Effector memory CD8-positive, alpha-beta T cell (primary cell): Measurements from ENCODE around the gene ATP8B3.

Experiments
- ATAC-seq: fragments of 150-1000 bp; cut with Tn5 transposase; replicated peaks from 2 replicates; pipeline ENCODE4 v1.10.0; 2021; ENCODE audit warnings: mild to moderate bottlenecking, moderate library complexity
- DNase-seq, 3 experiments: peaks; one replicate each; pipeline ENCODE4 v3.0.0; 2021
- H3K27ac Mint-ChIP-seq, 2 donors: one replicate each; pipeline ENCODE4 v1.8.0; 2022; ENCODE audit warnings: mild to moderate bottlenecking in 2 of 2, mixed read lengths in 2 of 2, moderate library complexity in 2 of 2
- H3K27me3 Mint-ChIP-seq, 2 donors: one replicate each; pipeline ENCODE4 v1.8.0; 2022; ENCODE audit warnings: mixed read lengths in 2 of 2
- H3K36me3 Mint-ChIP-seq: one replicate; pipeline ENCODE4 v1.8.0; 2022; ENCODE audit warnings: mild to moderate bottlenecking, moderate library complexity, mixed read lengths; ENCODE audit not compliant: insufficient read depth
- H3K4me1 Mint-ChIP-seq, 2 donors: one replicate each; pipeline ENCODE4 v1.8.0; 2022; ENCODE audit warnings: low read depth in 2 of 2, mixed read lengths in 2 of 2
- H3K4me3 Mint-ChIP-seq, 2 donors: one replicate each; pipeline ENCODE4 v1.8.0; 2022; ENCODE audit warnings: mild to moderate bottlenecking in 2 of 2, mixed read lengths in 2 of 2, moderate library complexity in 2 of 2
- H3K9me3 Mint-ChIP-seq, 2 donors: one replicate each; pipeline ENCODE4 v1.8.0; 2022; ENCODE audit warnings: mixed read lengths in 2 of 2

The ATP8B3 gene

DNA sequence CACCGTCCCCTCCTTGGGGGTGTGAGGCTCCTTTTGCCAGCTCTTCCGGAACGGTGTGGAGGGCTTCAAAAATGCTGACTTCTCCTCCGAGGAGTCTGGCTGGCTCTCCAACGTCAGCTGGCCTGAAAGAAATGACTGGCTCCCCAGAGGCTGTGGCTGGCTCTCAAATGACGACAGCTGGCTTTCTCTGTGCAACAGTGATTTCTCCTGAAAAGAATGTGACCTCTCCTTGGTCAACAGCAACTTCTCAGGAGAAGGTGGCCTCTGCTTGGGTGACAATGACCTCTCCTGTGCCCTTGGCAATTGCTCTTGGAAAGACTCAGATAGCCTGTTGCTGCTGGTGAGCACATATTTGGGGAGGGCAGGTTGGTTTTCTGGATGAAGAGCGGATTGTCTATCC is 29.6 kb downstream of the ATP8B3 start:
- ATAC-seq (no peak), DNase-seq (no peak)
- H3K27ac Mint-ChIP-seq: no peak overlapping the region

GRCh38 chr19:1780272-1780958 is 31.7 kb downstream of the ATP8B3 start:
- no peaks in the 10 kb centered on the region for H3K36me3 Mint-ChIP-seq
- ATAC-seq: no peak
- peaks cover 56 to 86% of the 10 kb centered on the region in 2 donors for H3K27me3 Mint-ChIP-seq

More for the DNA sequence above, 29.6 kb downstream of the ATP8B3 start:
- H3K4me1 Mint-ChIP-seq: peaks cover 0 to 2% of the 10 kb centered on the region in 2 donors
- no peaks in the 10 kb centered on the region for H3K9me3 Mint-ChIP-seq
- H3K36me3 Mint-ChIP-seq: no peaks in the 10 kb centered on the region
- peaks cover 51 to 92% of the 10 kb centered on the region in 2 donors for H3K27me3 Mint-ChIP-seq
- H3K4me3 Mint-ChIP-seq: no peak overlapping the region

DNA sequence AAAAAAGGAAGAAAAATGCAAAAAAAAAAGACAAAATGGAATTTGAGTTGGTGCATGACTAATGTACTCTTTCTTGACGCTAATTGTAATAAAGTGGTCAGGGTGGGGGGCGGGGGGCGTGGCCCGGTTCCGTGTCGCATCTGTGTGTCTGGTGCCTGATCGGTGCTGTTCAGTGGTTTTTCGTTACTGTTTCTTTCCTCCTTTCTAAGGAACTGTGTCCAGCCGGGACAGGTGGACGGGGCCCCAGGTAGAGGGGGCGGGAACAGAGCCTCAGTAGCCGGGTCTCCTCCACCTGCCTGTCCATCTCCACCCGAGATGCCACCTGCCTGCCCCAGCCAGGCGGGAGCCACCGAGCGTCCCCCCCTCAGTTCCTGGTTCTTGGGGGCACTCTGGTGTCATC is 32.5 kb downstream of the ATP8B3 start:
- Mint-ChIP-seq H3K9me3 (no peaks in the 10 kb centered on the region), H3K4me3 (no peak overlapping the region), H3K27ac (no peak overlapping the region), H3K4me1 (peaks cover 0 to 2% of the 10 kb centered on the region in 2 donors), H3K27me3 (peaks cover 56 to 82% of the 10 kb centered on the region in 2 donors), H3K36me3 (no peaks in the 10 kb centered on the region)
- DNase-seq (no peak), ATAC-seq (no peak)

More at GRCh38 chr19:1780272-1780958, 31.7 kb downstream of the ATP8B3 start:
- Mint-ChIP-seq H3K4me1 (peaks cover 0 to 2% of the 10 kb centered on the region in 2 donors), H3K27ac (no peak overlapping the region), H3K9me3 (no peaks in the 10 kb centered on the region), H3K4me3 (no peak overlapping the region)
- DNase-seq: no peak

GRCh38 chr19:1777149-1777548 is 34.9 kb downstream of the ATP8B3 start:
- H3K27ac Mint-ChIP-seq: no peak overlapping the region
- H3K9me3 Mint-ChIP-seq: no peaks in the 10 kb centered on the region
- no peak overlapping the region for H3K4me3 Mint-ChIP-seq
- DNase-seq (no peak), ATAC-seq (no peak)
- no peaks in the 10 kb centered on the region for H3K36me3 Mint-ChIP-seq
- peaks cover 0 to 2% of the 10 kb centered on the region in 2 donors for H3K4me1 Mint-ChIP-seq
- H3K27me3 Mint-ChIP-seq: peaks cover 63 to 82% of the 10 kb centered on the region in 2 donors

- Mint-ChIP-seq H3K27ac (no peak overlapping the region), H3K4me1 (peaks cover 0 to 2% of the 10 kb centered on the region in 2 donors), H3K36me3 (no peaks in the 10 kb centered on the region), H3K4me3 (no peak overlapping the region), H3K27me3 (peaks cover 62 to 85% of the 10 kb centered on the region in 2 donors), H3K9me3 (no peaks in the 10 kb centered on the region)
- no peak for DNase-seq
- ATAC-seq: no peak
Measured at GRCh38 chr19:1776606-1777147, 35.4 kb downstream of the ATP8B3 start.

DNA sequence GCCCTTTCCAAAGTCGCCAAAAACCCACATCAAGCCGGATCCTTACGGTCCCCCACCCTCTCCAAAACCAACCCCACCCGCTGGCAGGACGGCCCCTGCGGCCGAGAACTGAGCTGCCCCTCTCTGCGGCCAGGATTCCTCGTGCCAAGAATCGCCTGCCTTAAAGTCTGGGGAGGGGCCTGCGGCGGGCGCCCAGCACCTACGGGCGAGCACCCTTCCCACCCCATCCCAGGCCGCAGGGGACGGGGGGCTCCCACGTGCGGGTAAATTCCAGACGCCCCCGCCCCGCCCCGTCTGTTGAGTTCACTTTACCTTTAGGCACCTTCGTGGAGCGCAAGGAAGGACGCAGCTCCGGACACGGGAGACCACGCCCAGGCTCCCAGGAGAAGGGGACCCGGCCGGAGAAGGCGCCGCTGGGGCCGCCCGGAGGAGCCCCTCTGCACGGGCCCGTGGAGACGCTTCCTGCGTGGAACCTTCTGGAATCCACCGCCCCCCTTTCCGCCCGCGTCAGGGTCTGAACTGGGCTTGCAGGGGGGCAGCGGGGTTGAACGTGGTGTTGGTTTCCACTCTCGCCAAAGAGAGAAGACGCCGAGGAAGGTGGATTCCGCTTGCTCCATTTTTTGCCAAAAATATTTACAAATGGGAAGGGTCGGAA is 36.0 kb downstream of the ATP8B3 start:
- Mint-ChIP-seq H3K4me1 (peaks cover 0 to 2% of the 10 kb centered on the region in 2 donors), H3K27me3 (peaks cover 66 to 86% of the 10 kb centered on the region in 2 donors), H3K9me3 (peaks cover 0 to under 1% of the 10 kb centered on the region in 2 donors), H3K4me3 (no peak overlapping the region), H3K27ac (no peak overlapping the region), H3K36me3 (no peaks in the 10 kb centered on the region)
- no peak for ATAC-seq
- no peak for DNase-seq

- H3K4me1 Mint-ChIP-seq: peaks cover 0 to 2% of the 10 kb centered on the region in 2 donors
- ATAC-seq: no peak
- H3K36me3 Mint-ChIP-seq: no peaks in the 10 kb centered on the region
- peaks cover 66 to 86% of the 10 kb centered on the region in 2 donors for H3K27me3 Mint-ChIP-seq
- no peak for DNase-seq
- no peak overlapping the region for H3K27ac Mint-ChIP-seq
- H3K9me3 Mint-ChIP-seq: peaks cover 0 to 2% of the 10 kb centered on the region in 2 donors
- no peak overlapping the region for H3K4me3 Mint-ChIP-seq
Measured at GRCh38 chr19:1774989-1775772, 36.9 kb downstream of the ATP8B3 start.

GRCh38 chr19:1773184-1773583 is 38.9 kb downstream of the ATP8B3 start:
- Mint-ChIP-seq H3K27ac (no peak overlapping the region), H3K9me3 (peaks cover 0 to 2% of the 10 kb centered on the region in 2 donors), H3K4me3 (no peak overlapping the region), H3K27me3 (peaks cover 68 to 86% of the 10 kb centered on the region in 2 donors), H3K4me1 (peaks cover 0 to under 1% of the 10 kb centered on the region in 2 donors), H3K36me3 (no peaks in the 10 kb centered on the region)
- DNase-seq (no peak), ATAC-seq (no peak)

DNA sequence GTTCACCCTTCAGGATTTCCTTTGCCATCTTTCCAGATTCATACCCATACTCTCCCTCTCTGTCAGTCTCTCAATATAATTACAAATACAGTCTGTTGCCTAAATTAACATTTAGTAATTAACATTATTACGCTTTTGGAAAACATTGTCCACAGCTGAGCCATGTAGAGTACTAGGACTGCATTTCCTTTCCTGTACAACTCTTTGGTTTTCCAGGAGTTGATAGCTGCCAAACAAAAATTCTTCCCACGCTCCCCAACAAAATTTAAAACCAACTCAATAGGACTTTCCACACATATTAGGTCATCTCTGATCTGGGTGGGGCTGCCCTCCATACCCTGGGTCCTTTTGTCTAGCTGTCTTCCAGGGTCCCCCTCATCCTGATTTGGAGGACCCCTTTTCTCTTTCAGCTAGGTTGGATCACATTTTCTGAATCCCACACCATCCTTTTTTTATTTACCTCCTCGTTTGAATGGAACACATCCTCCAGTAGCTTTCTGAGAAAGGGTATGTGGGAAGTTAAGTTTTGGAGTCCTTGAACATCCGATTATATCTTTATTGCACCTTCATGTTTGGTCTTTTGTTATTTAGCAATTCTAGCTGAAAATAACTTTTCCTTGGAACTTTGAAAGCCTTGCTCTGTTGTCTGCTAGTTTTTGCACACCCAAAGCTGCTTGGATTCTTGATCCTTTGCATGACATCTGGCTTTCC is 41.1 kb downstream of the ATP8B3 start:
- Mint-ChIP-seq H3K9me3 (peaks cover 0 to 2% of the 10 kb centered on the region in 2 donors), H3K27ac (no peak overlapping the region), H3K4me3 (no peak overlapping the region), H3K36me3 (no peaks in the 10 kb centered on the region), H3K27me3 (peaks cover 66 to 88% of the 10 kb centered on the region in 2 donors), H3K4me1 (peaks cover 5% of the 10 kb centered on the region in 2 donors)
- no peak for DNase-seq
- ATAC-seq: no peak

DNA sequence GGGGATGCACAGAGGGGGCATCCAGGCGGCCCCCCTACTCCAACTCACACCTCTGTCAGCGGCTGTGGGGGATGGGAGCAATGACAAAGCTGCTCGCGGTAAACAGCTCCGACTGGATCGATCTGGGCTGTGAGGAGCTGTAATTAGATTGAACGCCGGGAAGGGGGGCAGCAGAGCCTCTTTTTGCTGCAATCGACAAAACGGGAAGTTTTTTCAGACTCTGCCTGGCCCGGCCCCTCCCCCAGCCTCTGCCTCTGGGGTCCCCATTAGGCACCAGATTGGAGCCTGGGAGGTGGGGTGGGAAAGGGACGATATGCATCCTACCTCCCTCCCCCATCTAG is 42.5 kb downstream of the ATP8B3 start:
- Mint-ChIP-seq H3K9me3 (peaks cover 0 to 2% of the 10 kb centered on the region in 2 donors), H3K27ac (no peak overlapping the region), H3K27me3 (peaks cover 80 to 99% of the 10 kb centered on the region in 2 donors), H3K36me3 (no peaks in the 10 kb centered on the region), H3K4me1 (peaks cover 5% of the 10 kb centered on the region in 2 donors), H3K4me3 (no peak overlapping the region)
- no peak for DNase-seq
- no peak for ATAC-seq

DNA sequence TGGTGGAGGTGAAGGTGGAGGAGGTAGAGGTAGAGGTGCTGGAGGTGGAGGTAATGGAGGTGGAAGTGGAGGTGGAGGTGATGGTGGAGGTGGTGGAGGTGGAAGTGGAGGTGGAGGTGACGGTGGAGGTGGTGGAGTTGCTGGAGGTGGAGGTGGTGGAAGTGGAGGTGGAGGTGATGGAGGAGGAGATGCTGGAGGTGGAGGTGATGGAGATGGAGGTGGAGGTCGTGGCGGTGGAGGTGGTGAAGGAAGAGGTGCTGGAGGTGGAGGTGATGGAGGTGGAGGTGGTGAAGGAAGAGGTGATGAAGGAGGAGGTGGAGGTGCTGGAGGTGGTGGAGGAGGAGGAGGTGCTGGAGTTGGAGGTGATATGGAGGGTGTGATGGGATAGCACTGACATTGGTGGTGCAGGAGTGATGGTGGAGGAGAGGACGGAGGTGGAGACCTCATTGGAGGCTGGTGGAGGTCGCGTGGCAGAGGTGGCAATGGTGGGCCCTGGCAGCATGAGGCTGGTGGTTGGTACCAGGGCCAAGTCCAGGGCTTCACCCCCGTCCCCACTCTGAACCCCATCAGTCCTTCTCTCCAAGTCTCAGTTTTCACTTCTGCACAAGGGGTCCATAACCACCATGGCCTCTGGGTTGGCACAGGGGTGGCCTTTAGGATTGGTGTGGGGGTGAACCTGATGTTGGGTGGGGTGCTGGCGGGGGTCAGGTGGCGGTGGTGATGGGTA is 43.0 kb downstream of the ATP8B3 start:
- Mint-ChIP-seq H3K36me3 (no peaks in the 10 kb centered on the region), H3K27me3 (peaks cover 79 to 99% of the 10 kb centered on the region in 2 donors), H3K4me1 (peaks cover 5% of the 10 kb centered on the region in 2 donors), H3K27ac (no peak overlapping the region), H3K4me3 (no peak overlapping the region), H3K9me3 (peaks cover 0 to 2% of the 10 kb centered on the region in 2 donors)
- ATAC-seq: no peak
- no peak for DNase-seq

DNA sequence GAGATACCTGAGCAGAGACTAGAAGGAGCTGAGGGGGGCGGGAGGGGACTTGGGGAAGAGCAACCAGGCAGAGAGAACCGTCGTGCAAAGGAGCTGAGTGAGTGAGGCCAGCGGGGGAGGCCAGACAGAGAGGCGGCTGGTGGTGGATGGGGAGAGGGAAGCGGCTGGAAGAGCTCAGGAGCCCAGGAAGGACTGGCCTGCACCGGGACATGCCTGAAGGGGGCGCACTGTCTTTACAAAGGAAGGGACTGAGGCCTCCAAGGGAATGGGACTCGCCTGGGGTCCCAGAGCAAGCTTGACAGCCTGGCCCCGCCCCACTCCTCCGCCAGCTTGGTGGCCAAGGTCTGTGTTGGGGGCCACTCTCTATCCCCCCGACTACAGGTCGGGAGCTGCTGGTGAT is 43.8 kb downstream of the ATP8B3 start:
- H3K27me3 Mint-ChIP-seq: peaks cover 80 to 99% of the 10 kb centered on the region in 2 donors
- H3K36me3 Mint-ChIP-seq: peaks cover 3% of the 10 kb centered on the region
- H3K4me1 Mint-ChIP-seq: peaks cover 5% of the 10 kb centered on the region in 2 donors
- H3K27ac Mint-ChIP-seq: no peak overlapping the region
- no peak overlapping the region for H3K4me3 Mint-ChIP-seq
- peaks cover 0 to 2% of the 10 kb centered on the region in 2 donors for H3K9me3 Mint-ChIP-seq
- no peak for DNase-seq
- ATAC-seq: no peak
